Naive B cell (primary cell): ENCODE measurements around the gene COL10A1. TPM values are rescaled to one million over a fixed set of nuclear protein-coding genes. Genes with fewer than 3 reads are reported as not detected.
A peak's percentile ranks its signal among the peaks of the same experiment; 100 is the strongest.
"Not testable (repeated sequence)": the region's sequence is repeated elsewhere in the genome, so short reads cannot be mapped to it uniquely, and the experiment has no call there.

Experiments used
- ATAC-seq, 2 donors: fragments of 150-1000 bp; cut with Tn5 transposase; 2 replicates each; pipeline ENCODE4 v1.10.0; 2021; ENCODE audit warnings: low read depth in 2 of 2, mild to moderate bottlenecking in 2 of 2, moderate library complexity in 2 of 2
- DNase-seq: peaks from one replicate; pipeline ENCODE4 v3.0.0; 2022
- H3K27ac Mint-ChIP-seq, 6 donors: one replicate each; pipeline ENCODE4 v1.8.0; 2020 to 2022; ENCODE audit warnings: mild to moderate bottlenecking in 6 of 6, mixed read lengths in 6 of 6, moderate library complexity in 5 of 6, inconsistent platforms in 2 of 6
- H3K27me3 Mint-ChIP-seq, 3 donors: one replicate each; pipeline ENCODE4 v1.8.0; 2021 to 2022; ENCODE audit warnings: mixed read lengths in 3 of 3, mild to moderate bottlenecking in 1 of 3
- H3K36me3 Mint-ChIP-seq, 2 donors: one replicate each; pipeline ENCODE4 v1.8.0; 2020 to 2022; ENCODE audit warnings: mixed read lengths in 2 of 2, inconsistent platforms in 1 of 2, mild to moderate bottlenecking in 1 of 2
- H3K4me1 Mint-ChIP-seq, 3 donors: one replicate each; pipeline ENCODE4 v1.8.0; 2020 to 2022; ENCODE audit warnings: mixed read lengths in 3 of 3, inconsistent platforms in 1 of 3, mild to moderate bottlenecking in 1 of 3, moderate library complexity in 1 of 3
- H3K4me3 Mint-ChIP-seq, 8 donors: one replicate each; pipeline ENCODE4 v1.8.0; 2020 to 2022; ENCODE audit warnings: mild to moderate bottlenecking in 8 of 8, mixed read lengths in 8 of 8, moderate library complexity in 8 of 8, inconsistent platforms in 2 of 8
- H3K9me3 Mint-ChIP-seq, 7 donors: one replicate each; pipeline ENCODE4 v1.8.0; 2020 to 2022; ENCODE audit warnings: mixed read lengths in 7 of 7, mild to moderate bottlenecking in 5 of 7, inconsistent platforms in 2 of 7, moderate library complexity in 1 of 7
- polyA plus RNA-seq, 6 donors: library from polyadenylated mRNA; unstranded; fragments of 300-500 nt; fragmentation: Illumina TruSeq; gene quantifications; one replicate each; pipeline ENCODE4 v1.2.3, GENCODE V29; 2021; ENCODE audit warnings: low read depth in 6 of 6

Gene COL10A1
- polyA plus RNA-seq, 6 donors from 2014 or later = 0.12 to 0.18 (median 0.16) TPM; not detected in 3

- not testable (repeated sequence) for H3K4me1 Mint-ChIP-seq, ATAC-seq, DNase-seq, H3K4me3 Mint-ChIP-seq, H3K36me3 Mint-ChIP-seq, H3K27ac Mint-ChIP-seq
- peaks cover 0 to 20% (median 10%) of the 10 kb centered on the region in 3 donors for H3K27me3 Mint-ChIP-seq
- H3K9me3 Mint-ChIP-seq = peaks cover 0 to 16% (median 14%) of the 10 kb centered on the region in 7 donors
Measured at GRCh38 chr6:116096048-116096759, 29.7 kb downstream of the COL10A1 start.

GRCh38 chr6:116094041-116094440, 31.9 kb downstream of the COL10A1 start:
- Mint-ChIP-seq H3K4me3 (no peak overlapping the region), H3K9me3 (peaks cover 0 to 16% (median 15%) of the 10 kb centered on the region in 7 donors), H3K27ac (no peak overlapping the region), H3K36me3 (peaks cover 4 to 9% of the 10 kb centered on the region in 2 donors), H3K27me3 (peaks cover 0 to 22% (median 10%) of the 10 kb centered on the region in 3 donors), H3K4me1 (peaks cover 0 to 5% (median 0%) of the 10 kb centered on the region in 3 donors)
- DNase-seq (no peak), ATAC-seq (no peak)

GRCh38 chr6:116090251-116090650, 35.7 kb downstream of the COL10A1 start:
- H3K27me3 Mint-ChIP-seq = peaks cover 0 to 22% (median 10%) of the 10 kb centered on the region in 3 donors
- no peak for ATAC-seq
- H3K27ac Mint-ChIP-seq = no peak overlapping the region
- H3K4me3 Mint-ChIP-seq = no peak overlapping the region
- no peak for DNase-seq
- H3K9me3 Mint-ChIP-seq = peaks cover 0 to 2% (median 0%) of the 10 kb centered on the region in 7 donors
- H3K4me1 Mint-ChIP-seq = peaks cover 9 to 18% (median 9%) of the 10 kb centered on the region in 3 donors
- peaks cover 0 to 4% of the 10 kb centered on the region in 2 donors for H3K36me3 Mint-ChIP-seq

- ATAC-seq (no peak), DNase-seq (no peak)
- Mint-ChIP-seq H3K4me3 (no peak overlapping the region), H3K36me3 (peaks cover 0 to 4% of the 10 kb centered on the region in 2 donors), H3K27me3 (peaks cover 4 to 22% (median 10%) of the 10 kb centered on the region in 3 donors), H3K9me3 (peaks cover 0 to 2% (median 0%) of the 10 kb centered on the region in 7 donors), H3K4me1 (peaks cover 9 to 18% (median 9%) of the 10 kb centered on the region in 3 donors), H3K27ac (no peak overlapping the region)
Measured at GRCh38 chr6:116088946-116089345, 37.0 kb downstream of the COL10A1 start.

GRCh38 chr6:116087437-116088027, 38.4 kb downstream of the COL10A1 start:
- peak; percentile 81 to 83 for ATAC-seq
- H3K4me1 Mint-ChIP-seq = peaks cover 9 to 18% (median 9%) of the 10 kb centered on the region in 3 donors
- H3K36me3 Mint-ChIP-seq = peaks cover 0 to 4% of the 10 kb centered on the region in 2 donors
- H3K27ac Mint-ChIP-seq = peak overlapping the region in 4 of 6 donors; percentile 12 to 57 (median 34)
- peak; percentile 12 for DNase-seq
- H3K27me3 Mint-ChIP-seq = peaks cover 7 to 21% (median 12%) of the 10 kb centered on the region in 3 donors
- no peak overlapping the region for H3K4me3 Mint-ChIP-seq
- peaks cover 0 to 2% (median 0%) of the 10 kb centered on the region in 7 donors for H3K9me3 Mint-ChIP-seq

- H3K36me3 Mint-ChIP-seq = no peaks in the 10 kb centered on the region
- H3K9me3 Mint-ChIP-seq = peaks cover 0 to 3% (median 0%) of the 10 kb centered on the region in 7 donors
- no peak overlapping the region for H3K27ac Mint-ChIP-seq
- H3K4me1 Mint-ChIP-seq = peaks cover 9 to 13% (median 9%) of the 10 kb centered on the region in 3 donors
- H3K27me3 Mint-ChIP-seq = peaks cover 14 to 20% (median 17%) of the 10 kb centered on the region in 3 donors
- DNase-seq = no peak
- no peak overlapping the region for H3K4me3 Mint-ChIP-seq
- no peak for ATAC-seq
Measured at GRCh38 chr6:116084284-116084683, 41.6 kb downstream of the COL10A1 start.

- no peak for DNase-seq
- H3K27ac Mint-ChIP-seq = no peak overlapping the region
- H3K9me3 Mint-ChIP-seq = peaks cover 0 to 3% (median 0%) of the 10 kb centered on the region in 7 donors
- H3K4me3 Mint-ChIP-seq = no peak overlapping the region
- no peak for ATAC-seq
- H3K36me3 Mint-ChIP-seq = no peaks in the 10 kb centered on the region
- H3K4me1 Mint-ChIP-seq = peaks cover 8 to 11% (median 9%) of the 10 kb centered on the region in 3 donors
- H3K27me3 Mint-ChIP-seq = peaks cover 17 to 32% (median 21%) of the 10 kb centered on the region in 3 donors
Measured at GRCh38 chr6:116083052-116083451, 42.9 kb downstream of the COL10A1 start.

- H3K4me3 Mint-ChIP-seq = no peak overlapping the region
- ATAC-seq (no peak), DNase-seq (no peak)
- no peaks in the 10 kb centered on the region for H3K4me1 Mint-ChIP-seq
- peaks cover 0 to 3% (median 0%) of the 10 kb centered on the region in 7 donors for H3K9me3 Mint-ChIP-seq
- peaks cover 28 to 44% (median 32%) of the 10 kb centered on the region in 3 donors for H3K27me3 Mint-ChIP-seq
- H3K27ac Mint-ChIP-seq = no peak overlapping the region
- H3K36me3 Mint-ChIP-seq = no peaks in the 10 kb centered on the region
Measured at GRCh38 chr6:116078945-116079344, 47.0 kb downstream of the COL10A1 start.

- Mint-ChIP-seq H3K9me3 (peaks cover 0 to 3% (median 0%) of the 10 kb centered on the region in 7 donors), H3K4me1 (no peaks in the 10 kb centered on the region), H3K27me3 (peaks cover 31 to 44% (median 32%) of the 10 kb centered on the region in 3 donors), H3K36me3 (no peaks in the 10 kb centered on the region), H3K4me3 (no peak overlapping the region), H3K27ac (no peak overlapping the region)
- ATAC-seq (no peak), DNase-seq (no peak)
Measured at GRCh38 chr6:116078522-116078921, 47.4 kb downstream of the COL10A1 start.

- H3K4me1 Mint-ChIP-seq = no peaks in the 10 kb centered on the region
- H3K27me3 Mint-ChIP-seq = peaks cover 15 to 27% (median 22%) of the 10 kb centered on the region in 3 donors
- H3K4me3 Mint-ChIP-seq = no peak overlapping the region
Measured at GRCh38 chr6:116074732-116075390, 51.1 kb downstream of the COL10A1 start.

GRCh38 chr6:116073765-116074440, 52.0 kb downstream of the COL10A1 start:
- Mint-ChIP-seq H3K27me3 (peaks cover 15 to 20% (median 18%) of the 10 kb centered on the region in 3 donors), H3K9me3 (no peaks in the 10 kb centered on the region), H3K27ac (no peak overlapping the region), H3K36me3 (no peaks in the 10 kb centered on the region), H3K4me3 (no peak overlapping the region), H3K4me1 (no peaks in the 10 kb centered on the region)
- ATAC-seq = no peak
- DNase-seq = no peak

More at GRCh38 chr6:116074732-116075390, 51.1 kb downstream of the COL10A1 start:
- Mint-ChIP-seq H3K9me3 (no peaks in the 10 kb centered on the region), H3K27ac (no peak overlapping the region), H3K36me3 (no peaks in the 10 kb centered on the region)
- DNase-seq (no peak), ATAC-seq (no peak)

GRCh38 chr6:116072368-116072767, 53.6 kb downstream of the COL10A1 start:
- H3K27me3 Mint-ChIP-seq = peaks cover 14 to 19% (median 15%) of the 10 kb centered on the region in 3 donors
- no peak overlapping the region for H3K4me3 Mint-ChIP-seq
- ATAC-seq = peak in 1 of 2 donors; percentile 20
- DNase-seq = no peak
- H3K9me3 Mint-ChIP-seq = no peaks in the 10 kb centered on the region
- no peaks in the 10 kb centered on the region for H3K36me3 Mint-ChIP-seq
- H3K27ac Mint-ChIP-seq = peak overlapping the region in 1 of 6 donors; percentile 56
- H3K4me1 Mint-ChIP-seq = no peaks in the 10 kb centered on the region
